Endometrial microvascular endothelial cells (primary cell): Measurements from ENCODE around the gene RALGPS1. TPM values are rescaled to one million over a fixed set of nuclear protein-coding genes. Genes with fewer than 3 reads are reported as not detected.

Experiments used
- in situ Hi-C: cut with HindIII; loops from 2 replicates; pipeline ENCODE4 v1.10.0; 2017; ENCODE audit warnings: low sequenced_read_pairs, low pct_unique_long_range_greater_than_20kb; ENCODE audit errors: inconsistent ontology term
- total RNA-seq: library from RNA; depleted of rRNA; stranded (reverse); fragments of >200 nt; gene quantifications from one replicate; pipeline ENCODE4 v1.2.3, GENCODE V29; 2015; ENCODE audit errors: inconsistent ontology term

RALGPS1 gene, protein sequence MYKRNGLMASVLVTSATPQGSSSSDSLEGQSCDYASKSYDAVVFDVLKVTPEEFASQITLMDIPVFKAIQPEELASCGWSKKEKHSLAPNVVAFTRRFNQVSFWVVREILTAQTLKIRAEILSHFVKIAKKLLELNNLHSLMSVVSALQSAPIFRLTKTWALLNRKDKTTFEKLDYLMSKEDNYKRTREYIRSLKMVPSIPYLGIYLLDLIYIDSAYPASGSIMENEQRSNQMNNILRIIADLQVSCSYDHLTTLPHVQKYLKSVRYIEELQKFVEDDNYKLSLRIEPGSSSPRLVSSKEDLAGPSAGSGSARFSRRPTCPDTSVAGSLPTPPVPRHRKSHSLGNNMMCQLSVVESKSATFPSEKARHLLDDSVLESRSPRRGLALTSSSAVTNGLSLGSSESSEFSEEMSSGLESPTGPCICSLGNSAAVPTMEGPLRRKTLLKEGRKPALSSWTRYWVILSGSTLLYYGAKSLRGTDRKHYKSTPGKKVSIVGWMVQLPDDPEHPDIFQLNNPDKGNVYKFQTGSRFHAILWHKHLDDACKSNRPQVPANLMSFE
- total RNA-seq: 1.6 TPM

DNA sequence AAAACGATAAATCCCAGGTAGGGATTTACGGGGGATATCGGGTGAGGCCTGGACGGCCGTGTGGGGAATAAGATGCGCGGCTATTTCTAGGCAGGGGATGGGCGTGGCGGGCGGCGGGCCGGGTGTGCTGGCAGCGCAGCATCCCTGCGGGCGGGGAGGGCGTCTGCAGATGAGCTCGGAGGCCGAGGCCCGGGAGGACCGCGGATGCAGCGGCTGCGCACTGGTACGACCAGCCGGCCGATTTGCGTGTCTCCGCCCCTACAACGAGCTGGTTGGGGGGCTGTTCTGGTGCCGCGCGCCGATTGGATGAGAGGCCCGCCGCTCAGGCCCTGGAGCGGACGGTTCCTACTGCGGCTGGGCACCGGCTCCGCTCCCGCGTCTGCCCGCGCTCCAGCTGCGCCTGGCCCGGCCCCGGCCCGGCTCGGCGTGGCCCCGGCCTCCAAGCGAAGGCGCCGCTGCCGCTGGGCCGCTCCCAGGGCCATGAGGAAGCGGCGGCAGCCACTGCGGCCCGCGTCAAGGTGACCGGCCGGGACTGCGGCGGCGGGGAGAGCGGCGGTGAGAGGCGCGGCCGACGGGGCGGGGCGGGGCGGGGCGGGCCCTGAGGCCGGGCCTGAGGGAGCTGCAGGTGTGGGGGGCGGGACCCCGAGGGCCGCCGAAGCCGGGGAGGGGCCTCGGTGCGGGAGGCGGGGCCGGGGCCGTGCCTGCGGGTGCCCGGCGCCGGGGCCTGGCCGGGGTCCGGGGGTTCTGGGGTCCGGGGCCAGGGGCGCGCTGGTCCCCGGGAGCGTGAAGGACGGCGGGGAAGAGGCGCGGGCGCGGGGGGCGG lies at the start of gene RALGPS1:
Gene RALGPS1, plus strand, starts transcription at position 325 of the 823 bp plus-strand sequence. CDS start 47,508 bp downstream, outside the sequence.
- in situ Hi-C loops: no loop called here

DNA sequence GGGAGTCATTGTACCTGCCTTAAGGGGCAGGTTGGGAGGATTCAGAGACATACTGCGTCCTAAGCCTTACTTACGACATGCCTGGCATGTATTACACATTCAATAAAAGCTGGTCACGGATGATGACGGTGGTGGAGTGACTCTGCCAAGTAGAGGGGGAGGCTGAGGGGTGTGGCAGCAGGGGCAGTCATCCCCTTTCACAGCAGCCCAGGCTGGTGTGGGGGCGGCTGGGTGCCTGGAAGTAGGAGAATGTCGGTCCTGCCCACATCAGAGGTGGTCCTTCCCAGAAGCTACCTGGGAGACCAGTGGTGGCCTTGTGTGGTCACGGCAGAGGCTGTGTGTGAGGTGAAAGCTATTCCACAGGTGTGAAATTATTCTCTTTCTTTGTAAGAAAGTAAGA lies 45.2 kb upstream of the RALGPS1 start:
- in situ Hi-C loops: no loop called here

DNA sequence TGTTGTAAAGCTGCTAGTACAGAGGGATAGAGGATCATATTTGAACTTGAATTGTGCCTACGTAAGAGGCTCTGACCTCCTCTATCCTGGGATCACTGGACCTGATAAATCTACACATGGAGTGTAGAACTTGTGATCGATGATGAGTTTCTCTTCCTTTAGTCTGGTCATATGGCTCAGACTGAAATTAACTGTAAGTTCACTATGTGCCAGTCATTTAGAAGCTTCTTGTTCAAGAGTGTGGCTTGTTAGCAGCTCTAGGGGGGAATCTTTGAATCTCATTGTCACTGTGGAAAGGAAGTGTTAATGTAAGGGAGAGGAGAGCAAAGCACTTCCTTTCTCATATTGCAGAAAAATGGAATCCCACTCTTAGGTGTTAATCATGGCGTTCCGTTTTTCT lies 42.1 kb upstream of the RALGPS1 start:
- in situ Hi-C loops: no loop called here

DNA sequence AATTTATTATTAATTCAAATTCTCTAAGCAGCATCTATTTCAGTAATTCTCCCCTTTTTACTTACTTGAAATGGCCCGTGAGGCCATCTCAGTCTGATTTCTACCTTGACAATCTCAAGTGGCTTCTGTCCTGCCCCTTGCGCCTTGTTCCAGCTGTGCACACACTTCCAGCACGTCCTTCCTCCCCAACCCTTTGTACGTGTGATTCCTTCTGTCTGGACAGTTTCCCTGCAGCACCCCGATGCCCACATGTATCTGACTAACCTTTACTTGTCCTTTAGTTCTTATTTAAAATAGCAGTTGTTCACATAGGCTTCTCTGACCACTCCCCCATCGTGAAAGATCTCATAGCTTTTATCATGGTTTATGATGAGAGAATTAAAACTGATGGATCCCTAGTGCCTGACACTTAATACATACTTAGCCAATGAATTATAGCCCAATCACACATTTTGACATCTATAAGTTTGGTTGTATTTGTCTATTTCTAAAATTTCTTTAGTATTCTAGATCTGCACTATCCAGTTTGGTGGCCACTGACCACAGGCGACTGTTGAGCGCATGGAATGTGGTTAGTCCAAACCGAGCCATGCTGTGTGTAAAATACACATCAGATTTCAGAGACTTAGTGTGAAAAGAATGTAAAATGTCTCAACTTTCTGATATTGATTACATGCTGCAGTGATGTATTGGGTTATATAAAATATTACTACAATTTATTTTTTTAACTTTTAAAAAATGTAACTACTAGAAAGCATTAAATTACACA lies 39.9 kb upstream of the RALGPS1 start:
- in situ Hi-C loops: no loop called here

DNA sequence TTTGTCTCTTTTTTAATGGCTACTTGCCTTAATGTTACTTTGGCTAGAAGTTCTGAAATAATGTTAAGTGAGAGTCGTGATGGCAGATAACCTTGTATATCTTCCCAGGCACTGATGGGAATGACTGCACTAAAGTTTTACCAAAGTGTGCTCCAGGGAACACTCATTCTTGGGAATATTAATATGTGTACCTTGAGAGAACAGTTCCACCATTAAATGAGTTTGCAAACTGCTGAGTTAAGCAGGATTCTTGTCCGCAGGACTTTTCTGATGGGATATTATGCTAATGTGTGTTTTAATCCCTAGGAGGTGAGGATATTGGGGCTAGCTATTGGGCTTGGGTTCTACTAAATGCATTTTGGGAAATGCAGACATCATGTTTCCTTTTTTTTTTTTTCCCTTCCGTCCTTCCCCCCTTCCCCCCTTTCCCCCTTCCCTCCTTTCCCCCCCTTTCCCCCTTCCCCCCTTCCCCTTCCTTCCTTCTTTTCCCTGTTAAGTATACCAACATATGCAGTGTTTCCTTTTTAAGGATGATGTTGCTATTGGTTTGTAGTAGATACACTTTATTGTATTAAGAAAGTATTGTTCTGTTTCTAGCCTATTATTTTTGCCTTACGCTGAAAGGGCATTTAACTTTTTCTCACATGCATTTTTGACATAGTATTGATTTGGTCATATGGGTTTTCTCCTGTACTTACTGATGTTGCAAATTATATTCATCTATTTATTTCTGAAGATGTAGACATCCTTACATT lies 38.6 kb upstream of the RALGPS1 start:
- in situ Hi-C loops: no loop called here

DNA sequence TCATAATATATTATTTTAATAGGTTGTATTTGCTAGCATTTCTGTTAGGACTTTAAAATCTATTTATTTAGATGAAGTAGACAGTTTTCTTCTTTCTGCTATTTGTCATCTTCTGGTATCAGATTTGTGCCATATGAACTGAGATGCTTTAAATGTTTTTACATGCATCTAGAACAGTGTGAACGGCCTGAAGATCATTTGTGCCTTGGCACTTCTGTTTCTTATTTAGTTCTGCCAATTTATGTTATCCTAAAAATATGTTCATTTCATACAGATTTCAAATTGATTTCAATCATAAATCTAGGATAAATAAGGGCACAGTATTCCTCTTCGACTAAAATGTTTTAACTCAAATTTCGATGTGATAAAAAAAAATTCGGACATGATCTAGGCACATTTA lies 38.1 kb upstream of the RALGPS1 start:
- in situ Hi-C loops: no loop called here

DNA sequence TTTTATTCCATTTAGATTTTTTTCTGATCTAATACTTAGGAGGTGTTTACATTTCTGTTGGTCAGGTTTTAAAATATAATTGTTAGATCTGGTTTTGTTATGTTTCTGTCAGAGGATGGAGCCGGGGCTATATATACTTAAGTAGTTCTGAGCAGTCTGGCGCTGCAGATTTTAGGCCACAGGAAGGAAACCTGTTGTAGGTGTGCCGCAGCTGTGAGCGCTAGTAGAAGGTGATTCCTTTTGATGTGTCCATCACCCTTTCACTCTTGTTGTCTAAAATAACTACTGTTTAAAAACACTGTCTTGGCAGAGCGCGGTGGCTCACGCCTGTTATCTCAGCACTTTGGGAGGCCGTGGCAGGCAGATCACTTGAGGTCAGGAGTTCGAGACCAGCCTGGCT lies 37.2 kb upstream of the RALGPS1 start:
- in situ Hi-C loops: no loop called here

DNA sequence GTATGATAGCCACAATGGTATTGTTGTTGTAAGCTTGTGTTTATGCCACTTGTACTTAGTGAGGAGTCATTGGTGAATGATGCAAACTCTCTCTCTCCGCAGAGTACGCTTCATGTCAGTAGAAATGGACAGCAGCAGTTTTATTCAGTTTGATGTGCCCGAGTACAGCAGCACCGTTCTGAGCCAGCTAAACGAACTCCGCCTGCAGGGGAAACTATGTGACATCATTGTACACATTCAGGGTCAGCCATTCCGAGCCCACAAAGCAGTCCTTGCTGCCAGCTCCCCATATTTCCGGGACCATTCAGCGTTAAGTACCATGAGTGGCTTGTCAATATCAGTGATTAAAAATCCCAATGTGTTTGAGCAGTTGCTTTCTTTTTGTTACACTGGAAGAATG lies 35.3 kb upstream of the RALGPS1 start:
- in situ Hi-C loops: no loop called here

DNA sequence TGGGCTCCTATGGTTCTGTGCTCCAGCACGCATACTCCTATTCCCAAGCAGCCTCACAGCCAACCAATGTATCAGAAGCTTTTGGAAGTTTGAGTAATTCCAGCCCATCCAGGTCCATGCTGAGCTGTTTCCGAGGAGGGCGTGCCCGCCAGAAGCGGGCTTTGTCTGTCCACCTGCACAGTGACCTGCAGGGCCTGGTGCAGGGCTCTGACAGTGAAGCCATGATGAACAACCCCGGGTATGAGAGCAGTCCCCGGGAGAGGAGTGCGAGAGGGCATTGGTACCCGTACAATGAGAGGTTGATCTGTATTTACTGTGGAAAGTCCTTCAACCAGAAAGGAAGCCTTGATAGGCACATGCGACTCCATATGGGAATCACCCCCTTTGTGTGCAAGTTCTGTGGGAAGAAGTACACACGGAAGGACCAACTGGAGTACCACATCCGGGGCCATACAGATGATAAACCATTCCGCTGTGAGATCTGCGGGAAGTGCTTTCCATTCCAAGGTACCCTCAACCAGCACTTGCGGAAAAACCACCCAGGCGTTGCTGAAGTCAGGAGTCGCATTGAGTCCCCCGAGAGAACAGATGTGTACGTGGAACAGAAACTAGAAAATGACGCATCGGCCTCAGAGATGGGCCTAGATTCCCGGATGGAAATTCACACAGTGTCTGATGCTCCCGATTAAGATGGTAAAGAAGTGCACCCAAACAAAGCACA lies 34.2 kb upstream of the RALGPS1 start:
- in situ Hi-C loops: no loop called here

DNA sequence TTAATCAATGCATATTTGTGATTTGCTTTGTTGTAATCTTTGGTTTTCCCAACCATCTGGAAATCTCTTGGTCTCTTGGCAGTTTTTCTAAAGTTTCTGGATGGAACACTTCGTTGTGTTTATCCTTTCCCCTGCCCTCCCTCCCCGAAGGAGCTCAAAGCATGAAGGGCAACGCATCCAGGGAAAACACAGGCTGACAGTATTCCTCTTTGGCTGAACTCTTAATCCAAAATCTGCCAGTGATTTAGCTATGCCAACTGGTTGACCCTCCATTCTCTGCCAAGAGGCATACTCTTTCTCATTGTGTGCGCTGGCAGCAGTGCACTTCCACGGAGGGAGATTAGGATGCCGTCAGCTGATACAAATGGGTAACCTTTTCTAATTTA lies 33.6 kb upstream of the RALGPS1 start:
- in situ Hi-C loops: no loop called here

DNA sequence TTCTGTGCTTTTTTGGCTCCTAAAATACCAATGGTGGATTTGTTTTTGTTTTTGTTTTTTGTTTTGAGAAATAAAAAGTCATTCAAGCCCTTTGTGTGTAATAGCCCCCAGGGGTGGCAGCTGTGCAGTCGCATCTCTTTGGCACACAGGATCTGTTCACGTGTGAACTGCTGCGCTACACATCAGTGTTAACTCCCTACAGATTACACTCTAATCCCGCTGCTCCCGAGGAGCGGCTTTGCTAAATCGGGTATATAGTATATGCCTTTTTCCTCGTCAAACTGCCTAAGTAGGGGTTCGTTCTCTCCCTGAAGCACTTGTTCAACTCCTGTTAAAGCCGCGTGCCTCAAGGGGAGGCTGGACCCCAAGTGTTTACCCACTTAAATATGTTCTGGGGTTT lies 31.8 kb upstream of the RALGPS1 start:
- in situ Hi-C loops: no loop called here

DNA sequence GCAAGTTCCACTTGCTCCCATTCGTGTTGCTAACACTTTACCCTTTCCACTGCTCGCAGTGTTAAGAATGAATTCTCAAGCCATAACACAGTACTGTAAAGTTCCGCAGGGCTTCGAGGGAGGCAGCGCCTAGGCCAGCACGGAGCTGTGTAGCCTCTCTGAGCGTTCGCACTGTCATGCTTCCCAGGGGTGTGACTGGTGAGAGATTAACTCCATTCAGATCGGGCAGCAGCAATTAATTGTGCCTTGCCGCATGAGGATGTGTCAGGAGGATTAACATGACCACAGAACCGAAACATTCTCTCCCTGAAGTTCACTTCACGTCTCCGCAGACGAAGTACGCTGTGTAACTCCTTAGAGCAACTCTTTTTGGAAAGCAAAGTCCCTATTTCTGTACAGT lies 30.9 kb upstream of the RALGPS1 start:
- in situ Hi-C loops: no loop called here

DNA sequence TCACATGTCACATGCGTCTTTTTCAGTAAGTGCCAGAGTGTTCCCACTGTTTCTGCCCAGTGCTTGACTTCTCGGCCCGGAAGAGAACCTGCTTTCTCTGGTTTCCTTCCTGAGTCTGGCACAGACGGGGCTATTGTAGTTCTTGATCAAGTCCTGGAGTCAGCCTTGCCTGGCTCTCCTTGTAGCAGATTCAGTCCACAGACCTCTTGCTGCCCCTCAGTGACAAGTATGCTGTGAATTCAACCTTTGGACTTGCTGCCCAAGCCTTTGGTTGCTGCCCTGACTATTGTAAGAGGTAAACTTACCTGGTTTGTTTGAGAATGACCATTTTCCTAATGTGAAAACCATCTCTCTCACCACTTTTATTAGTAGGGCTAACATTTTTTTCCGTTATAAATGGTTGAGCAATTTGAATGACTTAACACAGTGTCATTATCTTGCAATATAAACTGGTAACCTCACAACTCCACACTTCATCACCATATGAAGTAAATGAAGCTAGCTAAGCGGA lies 29.4 kb upstream of the RALGPS1 start:
- in situ Hi-C loops: no loop called here

DNA sequence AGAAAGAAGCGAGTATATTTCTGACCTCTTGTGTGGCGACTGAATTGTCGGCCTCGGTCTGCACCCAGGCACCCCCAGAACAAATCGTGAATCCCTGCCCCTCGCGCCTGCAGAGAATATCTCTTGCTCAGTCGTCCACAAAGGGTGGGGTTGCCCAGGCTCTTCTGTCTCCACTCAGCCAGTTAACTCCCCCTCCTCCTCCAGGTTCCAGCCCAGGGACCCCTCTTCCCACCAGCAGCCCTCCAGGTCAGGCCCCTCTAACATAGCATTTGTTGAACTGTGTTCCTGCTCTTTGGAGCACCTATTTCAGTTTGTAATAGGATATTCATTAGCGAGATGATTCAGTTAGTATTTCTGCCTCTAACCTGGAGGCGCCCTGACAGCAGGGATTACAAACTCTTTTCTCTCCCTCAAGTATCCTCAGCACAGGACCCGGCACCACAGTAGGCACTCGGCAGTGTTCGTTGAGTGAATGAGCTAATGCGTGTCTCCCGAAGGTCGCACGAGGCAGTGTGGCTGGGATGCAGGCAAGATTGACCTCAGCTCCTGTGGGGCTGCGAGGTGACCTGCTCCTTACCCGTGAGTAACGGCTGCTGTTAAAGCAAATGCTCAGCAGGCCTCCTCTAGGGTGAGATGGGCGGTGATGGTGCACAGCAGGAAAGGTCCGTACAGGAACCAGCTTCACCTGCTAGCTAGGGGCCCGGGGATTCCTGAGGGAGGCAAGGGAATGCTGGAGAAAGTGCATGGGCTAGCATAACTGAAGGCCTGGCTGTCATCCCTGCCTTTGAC lies 28.4 kb upstream of the RALGPS1 start:
- in situ Hi-C loops: no loop called here

DNA sequence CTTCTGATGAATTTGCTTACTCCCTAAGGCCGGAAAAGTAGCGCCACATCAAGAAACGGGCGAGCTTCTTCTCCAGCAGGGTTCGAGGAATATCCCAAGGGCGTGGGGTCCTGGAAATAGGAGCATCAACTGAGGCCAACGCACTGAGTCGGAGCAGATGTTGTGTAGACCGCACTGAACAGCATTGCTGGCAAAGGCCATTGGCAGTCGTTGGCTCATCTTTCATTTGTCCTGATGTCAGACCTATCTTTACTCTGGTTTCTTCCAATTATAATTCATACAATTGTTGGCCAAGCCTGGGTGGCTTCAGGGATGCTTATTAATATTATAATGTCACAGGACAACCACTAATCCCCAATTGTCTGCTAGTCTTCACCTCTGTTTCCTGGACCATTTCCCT lies 27.7 kb upstream of the RALGPS1 start:
- in situ Hi-C loops: no loop called here

DNA sequence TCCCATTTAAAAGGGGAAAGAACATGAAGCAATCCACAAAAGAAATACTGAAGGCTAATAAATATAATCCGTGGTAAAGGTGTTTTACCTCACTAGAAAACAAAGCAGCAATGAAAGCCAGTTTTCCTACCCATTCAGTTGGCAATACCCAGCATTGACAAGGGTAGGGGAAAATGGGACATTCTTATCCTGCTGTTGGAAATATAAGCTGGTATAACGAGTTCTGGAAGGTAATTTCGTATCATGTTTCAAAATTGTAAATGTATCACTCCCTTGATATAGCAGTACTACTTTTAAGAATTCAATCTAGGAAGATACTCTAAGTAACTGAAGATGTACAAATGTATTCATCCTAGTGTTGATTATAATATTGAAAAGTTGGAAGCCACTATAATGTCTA lies 22.9 kb upstream of the RALGPS1 start:
- in situ Hi-C loops: no loop called here

DNA sequence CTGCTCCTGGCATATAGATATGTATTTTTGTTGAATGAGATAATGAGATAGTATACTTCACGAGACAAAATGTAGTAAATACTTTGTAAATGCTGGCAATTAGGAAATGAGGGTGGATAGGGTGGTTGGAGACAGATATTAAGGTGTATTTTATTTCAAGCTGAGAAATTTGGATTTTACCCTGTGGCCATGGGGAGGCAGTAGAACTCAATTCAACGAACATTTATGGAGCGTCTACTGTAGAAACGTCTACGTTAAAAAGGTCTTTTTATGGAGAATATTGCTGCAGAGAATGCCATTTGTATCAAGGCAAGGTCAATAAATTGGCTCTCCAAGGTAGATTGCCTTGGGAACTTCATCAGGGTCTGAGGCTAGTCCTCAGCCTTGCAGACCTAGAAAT lies 21.5 kb upstream of the RALGPS1 start:
- in situ Hi-C loops: no loop called here
